Measurements from ENCODE around the gene CDC42BPB.
"Not testable (repeated sequence)": the region's sequence is repeated elsewhere in the genome, so short reads cannot be mapped to it uniquely, and the experiment has no call there.

The CDC42BPB gene

DNA sequence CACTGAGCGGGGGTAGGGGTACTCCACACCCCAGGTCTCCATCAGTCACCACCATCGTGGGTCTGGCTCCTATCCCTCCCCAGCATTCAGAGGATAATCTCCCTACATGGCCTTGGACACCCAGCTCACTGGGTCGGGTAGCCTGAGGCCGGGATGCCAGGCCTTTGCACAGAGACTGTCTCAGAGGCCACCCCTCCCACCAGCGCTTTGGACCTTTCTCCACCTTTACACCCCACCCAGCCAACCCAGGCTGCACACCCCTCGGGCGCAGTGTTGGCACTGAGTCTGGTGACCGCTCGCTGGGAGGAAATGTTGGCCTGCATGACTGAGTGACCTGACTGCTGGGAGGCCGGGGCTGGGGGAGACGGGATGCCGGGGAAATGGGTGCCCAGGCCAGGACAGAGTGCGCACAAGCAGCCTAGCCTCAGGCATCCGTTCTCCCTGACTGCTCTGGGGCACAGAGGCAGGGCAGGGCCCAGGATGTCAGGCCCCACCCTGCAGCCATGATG is 16.1 kb upstream of the CDC42BPB start:
- no peak for DNase-seq

DNA sequence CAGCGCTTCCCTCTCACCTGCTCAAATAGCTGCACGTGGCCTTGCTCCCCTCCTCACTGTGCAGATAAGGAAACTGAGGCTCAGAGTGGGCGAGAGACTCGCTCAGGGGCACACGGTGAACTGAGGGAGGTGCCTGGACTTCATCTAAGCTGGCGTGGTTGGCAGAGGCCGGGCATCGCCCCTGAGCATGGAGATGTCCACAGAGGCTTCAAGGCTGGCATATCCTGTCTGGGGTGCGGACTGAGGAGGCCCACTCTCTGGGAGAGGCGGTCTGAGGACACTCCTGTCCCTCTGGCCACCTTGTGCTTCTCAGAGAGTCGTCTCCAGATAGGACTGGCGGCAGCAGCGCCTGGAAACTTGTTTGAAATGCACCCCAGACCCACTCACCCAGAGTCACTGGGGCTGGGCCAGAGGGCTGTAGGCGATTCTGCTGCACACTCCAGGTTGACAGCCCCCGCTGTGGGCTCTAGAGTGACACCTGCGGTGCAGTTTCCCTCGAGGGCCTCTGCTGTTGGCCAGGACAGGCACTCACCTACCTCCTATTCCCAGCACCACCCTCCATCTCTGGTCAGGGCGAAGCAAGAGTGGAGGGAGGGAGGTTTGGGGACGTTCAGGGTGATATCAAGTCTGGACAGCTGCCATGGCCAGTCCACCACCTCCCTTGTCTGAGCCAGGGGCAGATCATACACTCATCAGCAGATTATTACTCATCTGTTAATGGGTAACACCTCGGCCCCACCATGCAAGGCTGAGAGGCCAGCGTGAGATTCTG is 15.4 kb upstream of the CDC42BPB start:
- DNase-seq, result no peak

DNA sequence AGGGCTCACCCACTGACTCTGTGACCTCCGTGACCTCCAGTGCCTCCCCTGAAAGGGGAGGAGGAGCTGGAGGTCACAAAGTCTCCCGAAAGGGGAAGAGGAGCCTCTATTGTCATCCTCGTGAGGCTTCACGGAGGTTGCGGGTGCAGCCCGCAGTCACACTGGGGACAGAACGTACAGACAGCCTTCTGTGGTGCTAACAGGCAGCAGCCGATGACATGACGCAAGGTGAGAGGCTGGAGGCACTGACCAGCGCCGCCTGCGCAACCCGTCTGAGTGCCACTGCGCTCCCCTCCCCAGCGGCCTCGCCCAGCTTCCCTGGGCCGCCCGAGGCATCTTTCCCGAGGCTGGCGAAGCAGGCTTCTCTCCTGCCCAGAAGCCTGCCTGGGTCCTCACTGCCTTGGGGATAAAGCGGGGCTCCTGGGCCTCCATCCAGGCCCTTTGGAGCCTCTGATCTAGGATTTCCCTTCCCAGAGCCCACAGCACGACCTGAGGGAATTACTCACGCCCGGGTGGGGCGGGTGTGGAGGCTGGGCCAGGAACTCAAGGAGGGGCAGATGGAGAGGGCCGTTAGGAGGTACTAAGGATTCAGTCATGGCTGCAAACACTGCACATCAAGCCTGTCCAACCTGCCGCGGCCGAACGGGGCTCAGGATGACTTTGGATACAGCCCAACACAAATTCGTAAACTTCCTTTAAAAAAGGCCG is 14.3 kb upstream of the CDC42BPB start:
- no peak for DNase-seq

DNA sequence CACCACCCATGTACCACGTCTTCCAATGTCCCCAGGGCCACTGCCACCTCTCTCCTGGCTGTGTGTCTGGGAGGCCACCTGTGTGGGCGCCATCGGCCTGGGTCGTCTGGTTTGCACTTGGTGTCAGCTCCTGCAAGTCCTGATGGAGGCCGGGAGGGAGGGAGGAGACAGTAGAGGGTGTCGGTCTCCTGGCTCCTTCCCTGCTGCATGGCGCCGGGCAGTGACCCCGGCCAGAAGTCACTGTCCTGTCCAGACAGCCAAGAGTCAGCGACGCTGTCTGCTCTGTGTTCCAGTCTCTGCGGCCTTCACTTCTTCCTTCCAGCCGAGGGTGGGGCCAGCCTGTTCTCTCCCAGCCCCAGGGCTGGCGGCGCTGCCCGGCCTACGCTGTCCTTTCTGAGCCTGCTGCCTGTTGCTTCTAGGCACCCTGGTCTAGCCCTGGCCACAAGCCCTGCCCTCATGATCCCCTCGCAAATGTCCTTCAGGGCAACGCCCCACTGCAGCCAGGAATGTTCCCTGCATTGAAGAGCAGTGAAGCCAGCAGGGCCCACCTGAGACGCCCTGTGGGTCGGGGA is 13.7 kb upstream of the CDC42BPB start:
- DNase-seq, result no peak

DNA sequence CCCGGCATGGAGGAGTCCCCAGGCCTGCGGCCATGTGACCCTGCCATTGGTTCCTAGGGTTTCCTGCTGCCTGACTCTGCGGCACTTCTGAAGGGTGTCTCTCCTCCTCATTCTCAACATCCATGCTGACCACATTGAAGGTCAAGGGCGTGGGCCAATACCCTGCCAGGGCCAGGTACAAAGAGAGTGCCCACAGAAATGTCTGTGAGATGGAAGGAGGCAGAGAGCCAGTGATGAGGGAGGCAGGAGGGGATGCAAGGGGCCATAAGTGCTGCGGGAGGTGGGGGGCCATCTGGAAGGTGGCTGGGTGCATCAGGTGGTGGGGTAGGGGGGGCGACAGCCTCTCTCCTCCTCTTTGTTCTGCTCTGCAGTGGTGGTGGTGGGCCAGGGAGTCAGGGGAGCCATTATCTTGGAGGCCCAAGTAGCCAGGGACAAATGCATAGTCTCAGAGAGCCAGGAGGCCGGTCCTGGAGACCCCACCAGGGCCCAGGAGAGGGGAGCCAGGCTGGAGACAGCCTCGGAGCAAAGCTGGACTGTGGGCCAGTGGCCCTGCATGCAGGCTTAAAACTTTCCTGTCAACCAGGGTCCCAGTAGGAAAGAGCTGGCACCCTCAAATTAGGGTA is 13.0 kb upstream of the CDC42BPB start:
- no peak for DNase-seq

DNA sequence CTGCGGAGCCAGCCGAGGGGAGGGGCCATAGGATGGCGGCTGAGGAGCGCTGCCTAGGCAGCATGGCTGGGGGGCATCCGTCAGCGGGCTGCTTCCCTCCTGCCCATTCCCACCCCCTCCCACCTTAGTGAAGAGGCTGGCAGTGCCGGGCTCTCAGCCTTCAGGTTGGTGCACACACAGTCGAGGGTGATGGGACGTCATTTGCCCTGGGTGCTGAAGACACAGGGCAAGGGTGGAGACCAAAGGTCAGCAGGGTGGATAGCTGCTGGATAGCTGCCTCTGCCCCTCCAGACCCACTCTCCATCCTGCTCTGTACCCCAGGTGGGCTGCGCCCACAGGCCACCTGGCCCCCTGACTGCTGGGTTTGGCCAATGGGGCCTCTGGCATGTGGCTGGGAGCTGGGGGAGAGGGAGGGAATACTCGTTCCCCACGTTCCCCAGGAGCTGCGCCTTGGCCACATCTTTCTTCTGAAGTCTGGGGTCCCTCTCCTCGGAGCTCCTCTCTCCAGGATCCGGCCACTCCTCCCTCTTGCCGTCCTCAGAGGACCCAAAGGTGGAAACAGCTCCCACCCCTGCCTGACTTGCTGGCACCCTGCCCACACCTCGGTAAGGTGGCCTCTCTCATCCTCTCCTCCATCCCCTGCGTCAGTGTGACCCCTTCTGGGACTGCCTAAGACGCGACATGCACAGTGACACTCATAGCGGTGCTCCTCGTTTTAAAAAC is 11.2 kb upstream of the CDC42BPB start:
- DNase-seq, result no peak

DNA sequence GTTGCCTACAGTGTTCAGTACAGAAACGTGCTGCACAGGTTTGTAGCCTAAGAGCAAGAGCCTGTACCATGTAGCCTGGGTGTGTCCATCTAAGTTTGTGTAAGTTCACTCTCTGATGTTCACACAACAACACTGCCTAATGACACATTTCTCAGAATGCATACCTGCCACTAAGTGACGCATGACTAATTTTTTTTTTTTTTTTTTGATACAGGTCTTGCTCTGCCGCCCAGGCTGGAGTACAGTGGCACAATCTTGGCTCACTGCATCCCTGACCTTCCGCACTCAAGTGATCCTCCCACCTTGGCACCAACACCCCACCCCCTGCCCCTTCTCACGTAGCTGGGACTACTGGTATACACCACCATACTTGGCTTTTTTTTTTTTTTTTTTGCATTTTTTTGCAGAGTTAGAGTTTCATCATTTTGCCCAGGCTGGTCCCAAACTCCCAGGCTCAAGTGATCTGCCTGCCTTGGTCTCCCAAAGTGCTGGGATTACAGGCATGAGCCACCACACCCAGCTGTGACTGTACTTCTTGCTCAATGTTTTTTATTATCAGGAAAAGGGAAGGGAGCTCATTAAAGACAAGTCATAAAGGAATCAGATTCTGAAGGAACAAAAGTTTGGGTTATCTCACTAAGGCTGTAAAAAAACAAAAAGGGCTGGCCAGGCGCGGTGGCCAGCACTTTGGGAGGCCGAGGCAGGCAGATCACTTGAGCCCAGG is 10.0 kb upstream of the CDC42BPB start:
- DNase-seq, result peak; percentile 31

DNA sequence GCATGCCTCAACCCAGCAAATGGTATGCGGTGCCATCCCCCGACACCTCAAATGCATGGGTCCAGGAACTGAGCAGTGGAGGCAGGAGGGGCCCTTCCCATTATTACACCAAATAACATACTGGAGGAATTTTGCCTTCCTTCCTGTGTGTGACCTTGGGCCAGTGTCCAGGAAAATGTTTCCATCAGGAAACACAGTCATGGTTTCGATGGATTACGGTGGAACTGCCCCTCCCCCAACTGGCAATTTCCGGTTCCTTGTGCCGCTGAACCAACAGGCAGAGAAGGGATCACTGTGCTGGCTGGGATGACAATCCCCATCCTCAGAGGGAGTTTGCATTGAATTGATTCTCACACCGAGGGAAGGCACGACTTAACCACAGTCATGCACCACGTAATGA is 9.1 kb upstream of the CDC42BPB start:
- DNase-seq, result no peak

DNA sequence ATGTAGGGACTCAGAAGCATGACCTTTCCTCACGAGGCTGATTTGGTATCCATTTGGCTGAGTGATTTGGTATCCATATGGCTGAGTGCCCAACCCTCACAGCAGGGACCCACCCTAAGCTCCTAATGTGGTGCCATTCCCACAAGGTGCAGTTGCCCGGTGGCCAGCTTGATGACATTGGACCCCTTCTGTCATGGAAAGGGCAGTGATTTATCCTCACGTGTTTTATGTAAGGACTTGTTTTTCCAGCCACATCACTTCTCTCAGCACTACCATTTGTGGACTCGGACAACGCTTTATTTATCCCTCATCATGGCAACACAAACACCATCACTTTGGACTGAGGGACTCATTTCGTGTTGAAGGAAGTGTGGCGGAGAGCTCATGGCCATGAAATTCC is 8.5 kb upstream of the CDC42BPB start:
- no peak for DNase-seq

DNA sequence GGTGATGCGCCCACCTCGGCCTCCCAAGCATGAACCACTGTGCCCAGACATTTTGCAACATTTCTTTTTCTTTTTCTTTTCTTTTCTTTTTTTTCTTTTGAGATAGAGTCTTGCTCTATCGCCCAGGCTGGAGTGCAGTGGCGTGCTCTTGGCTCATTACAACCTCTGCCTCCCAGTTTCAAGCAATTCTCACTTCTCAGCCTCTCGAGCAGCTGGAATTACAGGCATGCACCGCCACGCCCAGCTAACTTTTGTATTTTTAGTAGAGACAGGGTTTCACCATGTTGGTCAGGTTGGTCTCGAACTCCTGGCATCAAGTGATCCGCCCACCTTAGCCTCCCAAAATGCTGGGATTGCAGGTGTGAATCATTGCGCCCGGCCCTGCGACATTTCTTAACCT is 7.6 kb upstream of the CDC42BPB start:
- no peak for DNase-seq

DNA sequence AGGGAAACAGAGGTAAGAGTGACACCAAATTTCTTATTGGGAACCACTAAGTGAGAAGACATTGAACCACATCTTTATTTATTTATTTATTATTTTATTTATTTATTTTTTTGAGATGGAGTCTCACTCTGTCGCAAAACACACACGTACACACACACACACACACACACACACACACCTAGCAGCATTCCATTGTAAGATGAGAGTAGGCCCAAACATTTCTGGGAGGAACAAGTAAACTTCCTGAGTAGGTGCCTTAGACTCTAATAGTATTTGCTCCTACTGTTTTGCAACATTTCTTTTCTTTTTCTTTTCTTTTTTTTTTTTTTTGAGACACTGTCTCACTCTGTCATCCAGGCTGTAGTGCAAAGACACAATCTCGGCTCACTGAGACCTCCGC is 7.1 kb upstream of the CDC42BPB start:
- no peak for DNase-seq

DNA sequence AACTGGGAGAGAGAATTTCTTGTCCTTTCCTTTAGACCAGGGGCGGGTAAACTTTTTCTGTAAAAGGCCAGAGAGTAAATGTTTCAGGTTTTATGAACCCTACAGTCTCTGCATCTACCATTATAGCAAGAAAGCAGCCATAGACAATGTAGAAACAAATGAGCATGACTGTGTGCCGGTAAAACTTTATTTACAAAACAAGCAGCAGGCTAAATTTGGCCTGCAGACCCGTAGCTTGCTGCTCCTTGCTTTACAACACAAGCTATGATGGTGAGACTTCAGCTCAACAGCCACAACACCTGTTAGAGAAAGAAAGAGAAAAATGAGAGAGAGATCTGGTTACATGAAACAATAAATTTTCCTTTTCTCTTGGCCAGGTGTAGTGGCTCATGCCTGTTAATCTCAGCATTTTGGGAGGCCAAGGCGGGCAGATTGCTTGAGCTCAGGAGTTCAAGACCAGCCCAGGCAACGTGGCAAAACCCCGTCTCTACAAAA is 4.2 kb upstream of the CDC42BPB start:
- DNase-seq, result no peak

DNA sequence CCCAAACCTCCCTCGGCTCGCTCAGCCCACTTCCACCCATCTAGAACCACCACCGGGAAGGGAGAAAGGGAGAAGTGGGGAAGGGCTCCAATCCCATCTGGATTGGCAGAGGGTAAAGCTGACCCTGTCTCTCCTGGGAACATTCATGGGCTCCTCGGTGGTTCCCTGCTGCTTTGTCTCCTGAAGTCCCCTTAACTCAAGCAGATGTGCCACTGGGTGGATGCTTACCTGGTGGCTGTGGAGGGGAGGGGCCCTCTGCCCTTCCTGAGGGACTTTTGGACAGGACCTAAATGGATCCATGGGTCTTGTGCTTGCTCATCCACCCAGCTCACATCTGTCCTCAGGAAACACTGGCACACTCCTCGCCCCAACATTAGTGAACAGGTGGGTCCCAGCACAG is 2.2 kb upstream of the CDC42BPB start:
- no peak for DNase-seq

DNA sequence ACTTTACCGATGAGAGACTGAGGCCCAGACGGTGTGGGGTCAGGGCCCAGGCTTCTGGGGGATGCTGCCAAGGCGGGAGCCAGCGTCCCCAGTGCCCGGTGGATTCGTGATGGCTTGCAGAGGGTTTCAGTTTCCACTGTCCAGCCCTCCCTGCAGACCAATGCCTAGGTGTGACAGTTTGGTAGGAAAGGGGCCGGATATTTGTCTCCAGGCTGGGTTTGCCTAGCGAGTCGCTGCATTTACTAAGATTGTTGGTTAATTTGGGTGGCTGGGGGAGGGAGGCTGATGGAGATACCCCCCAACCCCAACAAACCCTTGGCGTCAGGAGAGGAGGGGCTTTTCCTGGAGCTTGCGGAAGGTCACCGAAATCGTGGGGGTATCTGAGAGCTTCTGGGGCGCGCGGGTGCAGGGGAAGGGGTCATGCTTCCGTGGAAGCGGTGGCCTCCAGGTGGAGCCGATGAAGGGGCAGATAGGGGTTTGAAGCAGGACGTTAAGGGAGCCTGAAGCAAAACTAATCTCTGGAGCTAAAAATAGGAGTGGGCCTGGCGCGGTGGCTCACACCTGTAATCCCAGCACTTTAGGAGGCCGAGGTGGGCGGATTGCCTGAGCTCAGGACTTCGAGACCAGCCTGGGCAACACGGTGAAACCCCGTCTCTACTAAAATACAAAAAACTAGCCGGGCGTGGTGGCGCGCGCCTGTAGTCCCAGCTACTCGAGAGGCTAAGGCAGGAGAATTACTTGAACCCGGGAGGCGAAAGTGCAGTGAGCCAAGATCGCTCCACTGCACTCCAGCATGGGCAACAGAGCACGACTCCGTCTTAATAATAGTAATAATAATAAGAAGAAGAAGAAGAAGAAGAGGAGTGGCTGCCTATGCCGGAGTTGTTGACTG is 1.1 kb upstream of the CDC42BPB start:
- DNase-seq, result no peak

DNA sequence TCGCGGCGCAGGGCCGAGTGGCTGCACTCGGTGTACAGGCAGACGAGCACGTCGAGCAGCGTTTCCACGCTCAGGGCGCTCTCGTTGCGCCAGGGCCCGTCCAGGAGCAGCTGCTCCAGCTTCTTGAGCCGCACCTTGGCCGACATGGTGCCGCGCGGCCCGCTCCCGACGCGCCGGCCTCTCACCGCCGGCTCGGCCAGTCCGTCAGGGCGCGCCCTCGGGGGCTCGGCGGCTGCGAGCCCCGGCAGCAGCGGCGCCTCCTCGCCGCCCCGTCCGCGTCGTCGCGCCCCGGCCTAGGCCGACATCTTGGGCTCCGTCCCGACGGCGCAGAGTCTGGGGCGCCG is 349 bp downstream of the CDC42BPB start:
- DNase-seq, result no peak

DNA sequence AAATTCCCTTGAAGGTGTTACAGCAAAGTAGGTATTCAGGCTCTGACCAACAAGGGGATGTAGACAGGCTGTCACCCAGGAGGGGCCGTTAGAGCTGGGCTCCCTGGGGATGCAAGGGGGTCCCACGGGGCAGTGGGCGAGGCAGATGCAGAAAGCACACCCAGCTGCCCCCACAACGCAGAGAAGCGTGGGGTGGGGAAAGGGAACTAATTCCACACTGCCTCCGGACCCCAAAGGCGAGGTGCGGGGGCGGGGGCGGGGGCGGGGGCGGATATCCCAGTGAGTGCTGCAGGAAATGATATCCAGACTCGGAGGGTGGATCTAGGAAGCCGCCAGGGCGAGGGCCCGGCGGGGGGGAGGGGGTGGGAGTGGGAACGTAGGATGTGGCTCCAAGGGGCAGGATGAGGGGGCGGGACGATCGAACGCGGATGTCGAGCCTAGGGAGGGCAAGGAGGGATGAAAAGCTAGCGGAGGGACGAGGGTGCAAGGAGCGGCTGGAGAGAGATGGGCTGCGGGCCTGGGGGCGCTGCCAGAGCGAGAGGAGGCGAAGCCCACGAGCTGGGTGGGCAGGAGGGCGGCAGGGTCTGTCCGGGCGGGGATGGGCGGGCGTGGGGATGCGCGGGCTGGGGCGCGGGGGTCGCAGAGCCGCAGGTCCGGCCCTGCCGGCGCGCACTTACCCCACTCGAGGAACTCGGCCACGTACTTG is 874 bp downstream of the CDC42BPB start:
- DNase-seq, result peak; percentile 76

DNA sequence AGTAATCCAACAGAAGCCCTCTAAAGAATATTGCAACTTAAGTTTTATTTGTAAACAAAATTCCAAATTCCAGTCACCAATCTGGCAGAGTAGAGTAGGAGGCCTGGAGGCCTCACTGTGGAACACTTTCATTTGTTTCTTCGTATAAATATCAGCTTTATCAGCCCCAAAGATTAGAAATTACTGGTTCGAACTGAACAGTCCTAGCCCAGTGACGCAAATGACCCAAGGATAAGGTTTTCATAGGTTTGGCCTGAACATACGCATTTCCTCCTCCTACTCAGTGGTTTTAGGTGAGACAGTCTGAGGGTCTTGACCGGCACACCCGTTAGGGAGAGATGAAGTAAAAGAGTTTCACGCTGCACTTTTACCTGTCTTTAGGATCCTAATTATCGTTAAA is 1.7 kb downstream of the CDC42BPB start:
- no peak for DNase-seq

DNA sequence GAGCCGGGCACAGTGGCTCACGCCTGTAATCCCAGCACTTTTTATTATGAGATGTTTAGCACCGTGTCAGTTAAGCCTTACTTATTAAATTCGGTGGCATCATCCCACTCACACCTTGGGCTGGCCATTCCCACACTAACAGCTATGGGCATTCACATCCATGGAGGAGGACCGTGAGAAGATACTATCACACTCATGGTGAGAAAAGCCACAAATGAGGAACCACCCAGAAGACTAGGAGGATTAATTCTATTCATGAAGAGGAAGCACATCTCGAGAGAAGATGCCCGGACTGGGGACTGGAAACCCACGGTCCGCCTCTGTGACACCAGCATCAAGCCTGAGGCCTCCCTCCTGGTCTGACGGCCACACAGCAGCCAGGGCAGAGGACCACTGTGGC is 4.9 kb downstream of the CDC42BPB start:
- DNase-seq, result no peak

DNA sequence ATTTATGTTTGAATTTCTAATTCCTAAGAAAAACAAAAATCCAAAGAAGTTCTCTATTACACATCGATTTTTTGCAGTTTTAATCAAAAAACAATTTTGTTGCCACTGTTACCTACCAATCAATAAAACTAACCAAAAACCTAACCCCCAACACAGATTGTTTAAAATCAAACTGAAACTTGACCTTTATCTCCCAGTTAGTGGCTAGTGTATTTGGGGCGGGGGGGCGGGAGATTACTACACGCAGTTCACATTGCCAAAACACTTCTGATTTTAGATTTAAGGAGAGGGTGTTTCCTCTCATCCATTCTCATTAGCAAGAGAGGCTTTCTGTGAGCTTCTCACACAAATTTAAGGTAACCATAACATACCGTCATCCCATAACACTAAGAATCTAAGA is 6.4 kb downstream of the CDC42BPB start:
- no peak for DNase-seq

DNA sequence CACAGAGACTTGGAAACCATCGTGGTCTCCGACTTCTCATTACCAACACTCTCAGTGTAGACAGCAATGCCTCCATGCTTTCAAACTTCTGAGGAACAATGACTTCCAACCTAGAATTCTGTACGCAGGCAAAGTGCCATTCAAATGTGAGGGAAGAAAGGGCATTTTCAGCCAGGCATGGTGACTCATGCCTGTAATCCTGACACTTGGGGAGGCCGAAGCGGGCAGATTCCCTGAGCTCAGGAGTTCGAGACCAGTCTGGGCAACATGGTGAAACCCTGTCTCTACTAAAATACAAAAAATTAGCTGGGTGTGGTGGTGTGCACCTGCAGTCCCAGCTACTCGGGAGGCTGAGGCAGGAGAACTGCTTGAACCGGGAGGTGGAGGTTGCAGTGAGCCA is 9.9 kb downstream of the CDC42BPB start:
- not testable (repeated sequence) for DNase-seq
